GM12878 (cell line): Measurements from ENCODE around the gene AK8. TPM values are rescaled to one million over a fixed set of nuclear protein-coding genes. Genes with fewer than 3 reads are reported as not detected.

Experiments used
- ATAC-seq: fragments of 200-7000 bp; cut with Tn5 transposase; 3 replicates; pipeline ENCODE4 v1.9.1; 2020; ENCODE audit warnings: mild to moderate bottlenecking, moderate library complexity
- BruUV-seq: library from RNA; stranded (reverse); fragments of 400-500 nt; replicated peaks from 2 replicates; lab custom pipeline; 2021; lab: Mats Ljungman, UMichigan
- CTCF ChIA-PET: fragments of 300-600 bp; sonication (Branson Sonifier 250); formaldehyde crosslinking; extraction: SDS; loops from one replicate; lab custom pipeline; 2021; ENCODE audit warnings: inconsistent platforms; lab: Yijun Ruan, JAX
- POLR2A ChIA-PET: fragments of 350-600 bp; formaldehyde crosslinking; extraction: SDS; loops from one replicate; lab custom pipeline; 2021; ENCODE audit warnings: inconsistent platforms; lab: Charles Lee
- RAD21 ChIA-PET: fragments of 300-600 bp; sonication (Branson Sonifier 250); formaldehyde crosslinking; loops from one replicate; lab custom pipeline; 2023; ENCODE audit warnings: antibody characterized with exemption; ENCODE audit not compliant: unreplicated experiment; lab: Charles Lee
- SMC1A ChIA-PET: fragments of 300-600 bp; sonication (Branson Sonifier 250); formaldehyde crosslinking; loops from one replicate; lab custom pipeline; 2023; ENCODE audit not compliant: unreplicated experiment, uncharacterized antibody; lab: Charles Lee
- DNase-seq: peaks from one replicate; pipeline ENCODE4 v3.0.0-alpha.2; 2011; ENCODE audit warnings: low read depth, low spot score
- FAIRE-seq: peaks from 3 replicates; lab custom pipeline; 2011; peaks lifted over from hg19 to GRCh38; lab: Jason Lieb, UNC
- H2AFZ ChIP-seq: 2 replicates; pipeline ENCODE4 v1.6.0; 2011; ENCODE audit warnings: low read depth, low read length, control low read depth; ENCODE audit not compliant: control insufficient read depth
- H3K27ac ChIP-seq: 2 replicates; pipeline ENCODE4 v1.5.1; 2011; ENCODE audit warnings: control low read depth; ENCODE audit not compliant: control insufficient read depth, insufficient read depth
- H3K27me3 ChIP-seq, 2 experiments: replicated peaks in 1 of 2; 2 replicates each; pipeline versions ENCODE4 v1.6.0 to v1.6.1; 2011; ENCODE audit warnings: low read length in 1 of 2; ENCODE audit not compliant: control insufficient read depth in 2 of 2, insufficient read depth in 2 of 2
- H3K36me3 ChIP-seq, 2 experiments: 2 replicates each; pipeline ENCODE4 v1.5.1; 2011; ENCODE audit warnings: low read length in 1 of 2; ENCODE audit not compliant: control insufficient read depth in 2 of 2, insufficient read depth in 2 of 2
- H3K4me1 ChIP-seq: 2 replicates; pipeline ENCODE4 v1.6.1; 2011; ENCODE audit warnings: mild to moderate bottlenecking, low read length, moderate library complexity, mixed read lengths; ENCODE audit not compliant: control insufficient read depth, insufficient read depth
- H3K4me2 ChIP-seq: 2 replicates; pipeline ENCODE4 v1.6.0; 2011; ENCODE audit warnings: control low read depth; ENCODE audit not compliant: control insufficient read depth, insufficient read depth
- H3K4me3 ChIP-seq: fragments of 200-600 bp; sonication (generic); 2 replicates; pipeline ENCODE4 v1.5.1; 2016
- H3K79me2 ChIP-seq: 2 replicates; pipeline ENCODE4 v1.6.0; 2011; ENCODE audit warnings: low read length; ENCODE audit not compliant: control insufficient read depth, insufficient read depth
- H3K9ac ChIP-seq: 2 replicates; pipeline ENCODE4 v1.8.0; 2011; ENCODE audit warnings: low read length, control low read depth, mixed read lengths; ENCODE audit not compliant: control insufficient read depth, insufficient read depth
- H3K9me3 ChIP-seq: replicated peaks from 3 replicates; pipeline ENCODE4 v1.5.1; 2011; ENCODE audit warnings: mild to moderate bottlenecking, low read length; ENCODE audit not compliant: control insufficient read depth, insufficient read depth
- H4K20me1 ChIP-seq: 2 replicates; pipeline ENCODE4 v1.6.0; 2011; ENCODE audit not compliant: control insufficient read depth, insufficient read depth
- CHD2 ChIP-seq: IDR thresholded peaks from 2 replicates; pipeline ENCODE4 v1.6.1; 2011; ENCODE audit warnings: low read depth, low read length, improper control_type of control experiment, borderline replicate concordance
- CTCF ChIP-seq, 3 experiments: IDR thresholded peaks in 2 of 3; conservative IDR thresholded peaks in 1 of 3; 2 replicates each; pipeline ENCODE4 v1.5.1; 2011; ENCODE audit warnings: low read depth in 3 of 3, low read length in 3 of 3, mild to moderate bottlenecking in 3 of 3, control low read depth in 2 of 3, moderate library complexity in 2 of 3, inconsistent platforms in 1 of 3, mixed read lengths in 1 of 3; ENCODE audit not compliant: control insufficient read depth in 2 of 3, insufficient read depth in 1 of 3; ENCODE audit errors: extremely low read depth in 1 of 3
- HDAC6 ChIP-seq: fragments of 200-600 bp; sonication (generic); IDR thresholded peaks from one replicate; pipeline ENCODE4 v1.8.0; 2017; ENCODE audit warnings: antibody characterized with exemption; ENCODE audit not compliant: unreplicated experiment
- HSF1 ChIP-seq: fragments of 150-350 bp; IDR thresholded peaks from 2 replicates; pipeline ENCODE4 v1.6.1; 2014; ENCODE audit warnings: mild to moderate bottlenecking, low read depth, low read length
- IKZF1 ChIP-seq: fragments of 450-650 bp; conservative IDR thresholded peaks from 2 replicates; pipeline ENCODE4 v1.6.1; 2017; ENCODE audit warnings: antibody characterized with exemption, mild to moderate bottlenecking
- LARP7 ChIP-seq: fragments of 450-650 bp; IDR thresholded peaks from 2 replicates; pipeline ENCODE4 v1.6.1; 2017; ENCODE audit warnings: mild to moderate bottlenecking
- MEF2B ChIP-seq: fragments of 450-650 bp; IDR thresholded peaks from 2 replicates; pipeline ENCODE4 v1.6.1; 2018; ENCODE audit warnings: mild to moderate bottlenecking, moderate library complexity; ENCODE audit not compliant: partially characterized antibody, poor library complexity, severe bottlenecking
- NBN ChIP-seq: fragments of 450-650 bp; IDR thresholded peaks from 2 replicates; pipeline ENCODE4 v1.6.1; 2016
- YBX1 ChIP-seq: fragments of 450-650 bp; IDR thresholded peaks from 2 replicates; pipeline ENCODE4 v1.6.1; 2016; ENCODE audit warnings: antibody characterized with exemption
- ZNF622 ChIP-seq: fragments of 450-650 bp; IDR thresholded peaks from 2 replicates; pipeline ENCODE4 v1.6.1; 2017; ENCODE audit warnings: mild to moderate bottlenecking, inconsistent platforms
- WGBS: methylation state at CpG from one replicate; pipeline ENCODE4 v1.1.6; 2016; ENCODE audit warnings: low lambda C conversion rate; ENCODE audit not compliant: insufficient replicate concordance, insufficient coverage; ENCODE audit errors: missing lambda C conversion rate; 5-methylcytosine and 5-hydroxymethylcytosine counted together
- in situ Hi-C: fragments of 300-500 bp; cut with MboI; formaldehyde crosslinking; loops from 9 replicates; pipeline ENCODE4 v1.14.3; 2018; ENCODE audit warnings: mixed read lengths
- intact Hi-C: fragments of 100-400 bp; cut with micrococcal nuclease; formaldehyde crosslinking; loops from one replicate; pipeline ENCODE4 v1.14.2; 2022; ENCODE audit not compliant: unreplicated experiment
- polyA plus RNA-seq, 11 experiments: library from polyadenylated mRNA; depleted of rRNA in 4 of 11; unstranded in 6 of 11; stranded (reverse) in 5 of 11; fragments of >200 nt; fragmentation: Nextera tagmentation in 4 of 11; fragmentation: Illumina TruSeq in 1 of 11; extraction: Ambion mirVana in 4 of 11; extraction: Trizol in 1 of 11; gene quantifications; 1 replicate in 1 of 11; 2 replicates in 10 of 11; pipeline versions ENCODE4 v1.2.1 to v1.2.3, GENCODE V29; 2011 to 2016; ENCODE audit warnings: inconsistent platforms in 2 of 11, missing spikeins in 2 of 11, low read depth in 1 of 11
- total RNA-seq, 4 experiments: library from RNA; depleted of rRNA in 3 of 4; stranded (reverse); fragments of >200 nt in 3 of 4; fragmentation: Illumina TruSeq in 1 of 4; extraction: Trizol in 1 of 4; gene quantifications; 2 replicates each; pipeline versions ENCODE4 v1.2.1 to v1.2.3, GENCODE V29; 2013 to 2021

The AK8 gene
- total and polyA plus RNA-seq, 10 of the 15 experiments (the other 5 are each of a cell fraction or from before 2014, with no cell fraction given): 0.03 to 0.12 (median 0.06) TPM; not detected in 5

- no peak for TF ChIP-seq CTCF (IDR thresholded peaks at IDR 0.05 in 2 of 3, conservative IDR thresholded peaks at IDR 0.05 in 1 of 3; ENCODE audit: control insufficient read depth in 2 of 3, extremely low read depth in 1 of 3, insufficient read depth in 1 of 3, low read depth in 3 of 3, low read length in 3 of 3)
- TF ChIP-seq IKZF1: no peak
- TF ChIP-seq HSF1: no peak
- TF ChIP-seq ZNF622: no peak
Observed at GRCh38 chr9:132834343-132834742, 43.7 kb downstream of the AK8 start (continued).

- WGBS: 59% methylated on average over 24 of the region's 24 CpGs
- Histone ChIP-seq H3K27me3 (no peaks in the 10 kb centered on the region; a peak in 2 of 4 replicates), H2AFZ (no peak overlapping the region), H3K9ac (no peak overlapping the region), H3K4me2 (no peak overlapping the region), H3K36me3 (no peaks in the 10 kb centered on the region), H3K4me3 (no peak overlapping the region), H3K9me3 (no peaks in the 10 kb centered on the region), H3K4me1 (no peaks in the 10 kb centered on the region), H3K27ac (no peak overlapping the region), H3K79me2 (no peaks in the 10 kb centered on the region), H4K20me1 (no peaks in the 10 kb centered on the region)
- no peak for DNase-seq
- FAIRE-seq: no peak
- in situ Hi-C loops: no loop called here
- POLR2A ChIA-PET: no interaction called here
- SMC1A ChIA-PET: no interaction called here
- RAD21 ChIA-PET: no interaction called here
- no peak for ATAC-seq
- intact Hi-C loops: no loop called here
- no TSS peak for BruUV-seq
- CTCF ChIA-PET: no interaction called here
- TF ChIP-seq CHD2 (no peak), HDAC6 (no peak), MEF2B (no peak), NBN (no peak), YBX1 (no peak), LARP7 (no peak)
Observed at GRCh38 chr9:132833550-132834121, 44.4 kb downstream of the AK8 start.
